ENCODE measurements around the gene COLQ.

COLQ gene

DNA sequence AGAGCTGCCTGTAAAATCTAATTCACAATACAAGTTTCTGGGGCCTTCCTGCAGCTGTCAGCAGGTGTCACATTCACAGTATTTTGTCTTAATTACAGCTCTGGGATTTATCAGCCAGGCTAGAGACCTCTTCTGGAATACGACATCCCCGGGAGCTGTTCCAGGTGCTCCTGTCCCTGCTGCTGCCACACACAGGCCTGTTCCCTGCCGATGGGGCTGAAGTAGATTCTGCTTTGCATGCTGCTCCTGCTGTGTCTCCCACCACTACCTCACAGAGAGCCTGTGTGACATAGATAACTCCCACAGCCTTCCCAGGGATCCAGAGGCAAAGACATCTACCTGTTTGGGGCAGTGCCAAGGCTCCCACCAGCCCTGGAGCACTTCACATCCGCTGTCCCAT lies 20.4 kb downstream of the COLQ start:
- H3K4me3 ChIP-seq (ENCODE audit: low read depth, low read length), result no peak overlapping the region
- TF ChIP-seq, protein P1, sequence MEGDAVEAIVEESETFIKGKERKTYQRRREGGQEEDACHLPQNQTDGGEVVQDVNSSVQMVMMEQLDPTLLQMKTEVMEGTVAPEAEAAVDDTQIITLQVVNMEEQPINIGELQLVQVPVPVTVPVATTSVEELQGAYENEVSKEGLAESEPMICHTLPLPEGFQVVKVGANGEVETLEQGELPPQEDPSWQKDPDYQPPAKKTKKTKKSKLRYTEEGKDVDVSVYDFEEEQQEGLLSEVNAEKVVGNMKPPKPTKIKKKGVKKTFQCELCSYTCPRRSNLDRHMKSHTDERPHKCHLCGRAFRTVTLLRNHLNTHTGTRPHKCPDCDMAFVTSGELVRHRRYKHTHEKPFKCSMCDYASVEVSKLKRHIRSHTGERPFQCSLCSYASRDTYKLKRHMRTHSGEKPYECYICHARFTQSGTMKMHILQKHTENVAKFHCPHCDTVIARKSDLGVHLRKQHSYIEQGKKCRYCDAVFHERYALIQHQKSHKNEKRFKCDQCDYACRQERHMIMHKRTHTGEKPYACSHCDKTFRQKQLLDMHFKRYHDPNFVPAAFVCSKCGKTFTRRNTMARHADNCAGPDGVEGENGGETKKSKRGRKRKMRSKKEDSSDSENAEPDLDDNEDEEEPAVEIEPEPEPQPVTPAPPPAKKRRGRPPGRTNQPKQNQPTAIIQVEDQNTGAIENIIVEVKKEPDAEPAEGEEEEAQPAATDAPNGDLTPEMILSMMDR (IDR thresholded peaks at IDR 0.05; ENCODE audit: insufficient read depth, low read depth, low read length, missing control alignments), result no peak
- DNase-seq (ENCODE audit: low read depth), result no peak

GRCh38 chr3:15500107-15500724 lies 21.3 kb downstream of the COLQ start:
- TF ChIP-seq, protein P1 (IDR thresholded peaks at IDR 0.05; ENCODE audit: insufficient read depth, low read depth, low read length, missing control alignments), result no peak
- DNase-seq (ENCODE audit: low read depth), result peak; percentile 32
- H3K4me3 ChIP-seq (ENCODE audit: low read depth, low read length), result no peak overlapping the region

GRCh38 chr3:15499536-15499935 lies 22.0 kb downstream of the COLQ start:
- no peak overlapping the region for H3K4me3 ChIP-seq (ENCODE audit: low read depth, low read length)
- TF ChIP-seq, protein P1 (IDR thresholded peaks at IDR 0.05; ENCODE audit: insufficient read depth, low read depth, low read length, missing control alignments), result no peak
- no peak for DNase-seq (ENCODE audit: low read depth)

DNA sequence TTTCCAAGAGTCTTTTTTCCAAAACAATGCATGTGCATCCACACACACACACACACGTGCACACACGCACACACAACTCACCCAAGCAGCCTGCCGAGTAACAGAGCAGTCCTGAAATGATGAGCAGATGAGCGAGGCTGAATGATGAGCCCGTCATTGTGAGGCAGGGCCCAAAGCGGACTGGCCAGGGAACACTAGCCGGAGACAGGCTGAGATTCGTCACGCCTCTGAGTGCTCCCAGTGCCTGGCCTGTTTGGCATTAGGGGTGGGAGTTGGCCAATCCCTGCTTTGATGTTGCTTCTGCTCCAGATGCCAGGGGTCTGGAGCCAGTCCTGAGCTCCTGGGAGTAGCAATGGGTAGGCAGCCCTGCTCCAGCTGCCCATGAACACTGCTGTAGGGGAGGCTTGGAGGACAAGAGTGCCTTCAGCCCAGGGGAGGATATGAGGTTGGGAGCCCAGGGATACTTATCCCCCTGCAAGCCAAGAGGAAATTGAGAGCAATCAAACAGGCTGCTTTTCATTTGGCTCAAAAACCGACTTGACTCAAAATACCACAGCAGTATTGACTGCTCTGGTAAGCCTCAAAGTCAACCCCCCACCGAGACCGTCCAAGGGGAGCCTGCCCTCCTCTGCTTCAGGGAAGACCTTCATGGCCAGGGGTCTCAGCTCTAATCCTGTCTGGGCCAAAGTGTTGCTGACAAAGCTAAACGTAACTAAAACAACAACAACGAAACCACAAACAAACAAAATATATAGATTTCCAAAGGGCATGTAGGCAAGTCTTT lies 22.9 kb downstream of the COLQ start:
- no peak overlapping the region for H3K4me3 ChIP-seq (ENCODE audit: low read depth, low read length)
- DNase-seq (ENCODE audit: low read depth), result no peak
- TF ChIP-seq, protein P1 (IDR thresholded peaks at IDR 0.05; ENCODE audit: insufficient read depth, low read depth, low read length, missing control alignments), result no peak

- DNase-seq (ENCODE audit: low read depth), result no peak
- no peak overlapping the region for H3K4me3 ChIP-seq (ENCODE audit: low read depth, low read length)
- TF ChIP-seq, protein P1 (IDR thresholded peaks at IDR 0.05; ENCODE audit: insufficient read depth, low read depth, low read length, missing control alignments), result no peak
These were observed 23.5 kb downstream of the COLQ start for GRCh38 chr3:15497964-15498363.

GRCh38 chr3:15496341-15496664 lies 25.2 kb downstream of the COLQ start:
- TF ChIP-seq, protein P1 (IDR thresholded peaks at IDR 0.05; ENCODE audit: insufficient read depth, low read depth, low read length, missing control alignments), result no peak

More at GRCh38 chr3:15496341-15496664, 25.2 kb downstream of the COLQ start:
- no peak overlapping the region for H3K4me3 ChIP-seq (ENCODE audit: low read depth, low read length)
- no peak for DNase-seq (ENCODE audit: low read depth)
